Stimulated activated CD4-positive, alpha-beta T cell treated with anti-CD3 and anti-CD28 coated beads, Interleukin-1b, Interleukin-23, amount 100 ng/mL, for 4 hours (primary cell): ENCODE data around the gene HCN1.

Experiments
- DNase-seq, 2 donors: peaks; one replicate each; pipeline ENCODE4 v3.0.0-alpha.2; 2020; ENCODE audit warnings: low read depth in 2 of 2

The HCN1 gene

DNA sequence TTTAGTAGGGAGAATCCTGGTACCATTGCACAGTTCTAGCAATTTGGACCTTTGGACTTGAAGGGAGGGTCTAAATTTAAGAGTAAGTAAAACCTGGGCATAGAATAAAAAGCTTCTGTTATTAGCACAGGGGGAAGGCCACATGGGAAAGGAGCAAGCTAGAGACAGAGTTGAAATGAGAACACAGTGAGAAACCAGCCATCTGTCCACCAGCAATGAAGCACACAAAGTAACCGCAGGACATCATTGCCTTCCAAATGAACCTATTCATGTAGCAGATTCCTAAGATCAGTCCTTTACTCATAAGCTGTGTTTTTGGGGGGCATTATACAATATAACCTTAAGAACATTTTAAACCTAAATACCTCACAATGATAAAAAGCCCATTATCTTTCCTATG lies 407.4 kb downstream of the HCN1 start:
- DNase-seq, result no peak

DNA sequence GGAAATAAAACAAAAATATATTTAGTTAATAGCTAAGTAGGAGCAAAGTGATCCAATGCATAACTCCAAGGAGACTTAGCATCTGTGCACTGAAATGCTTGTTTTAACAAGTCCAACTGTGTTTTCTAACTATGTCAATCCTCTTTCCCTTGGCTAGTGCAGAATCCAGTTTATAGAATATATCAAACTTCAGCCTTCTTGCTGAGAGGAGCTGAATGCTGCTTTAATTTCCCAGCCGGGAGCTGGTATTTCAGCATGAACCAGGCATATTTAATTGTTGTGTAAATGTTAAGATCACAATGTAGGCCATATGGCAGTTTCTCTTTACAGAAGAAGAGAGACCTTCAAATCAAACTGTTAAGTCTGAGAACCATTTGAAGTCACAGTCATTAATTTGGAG lies 411.7 kb downstream of the HCN1 start:
- no peak for DNase-seq

DNA sequence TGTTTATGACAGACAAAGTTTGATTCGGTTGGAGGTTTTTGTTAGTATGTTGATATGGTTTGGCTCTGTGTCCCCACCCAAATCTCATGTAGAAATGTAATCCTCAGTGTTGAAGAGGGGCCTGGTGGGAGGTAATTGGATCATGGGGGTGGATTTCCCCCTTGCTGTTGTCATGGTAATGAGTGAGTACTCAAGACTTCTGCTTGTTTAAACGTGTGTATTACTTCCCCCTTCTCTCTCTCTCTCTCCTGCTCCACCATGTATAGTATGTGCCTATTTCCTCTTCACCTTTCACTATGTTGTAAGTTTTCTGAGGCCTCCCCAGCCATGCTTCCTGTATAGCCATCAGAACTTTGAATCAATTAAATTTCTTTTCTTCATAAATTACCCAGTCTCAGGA lies 415.1 kb downstream of the HCN1 start:
- DNase-seq, result no peak

DNA sequence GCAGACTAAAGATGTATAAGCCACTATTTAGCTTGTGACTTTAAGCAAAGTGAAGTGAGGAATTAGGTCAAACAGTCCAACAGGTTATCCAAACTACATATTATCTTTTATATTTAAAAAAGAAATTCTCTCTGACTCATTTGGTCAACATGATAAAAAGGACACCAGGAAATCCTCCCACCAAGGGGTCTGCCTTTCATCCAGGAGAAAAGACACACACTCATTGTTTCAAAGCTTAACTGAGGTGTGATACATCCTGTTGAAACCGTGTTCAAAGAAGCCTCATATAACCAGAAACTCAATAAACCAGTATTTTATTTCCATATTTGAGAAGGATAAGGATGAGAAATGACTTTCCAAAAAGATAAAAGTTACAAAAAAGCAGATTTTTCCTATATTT lies 417.1 kb downstream of the HCN1 start:
- DNase-seq, result no peak

DNA sequence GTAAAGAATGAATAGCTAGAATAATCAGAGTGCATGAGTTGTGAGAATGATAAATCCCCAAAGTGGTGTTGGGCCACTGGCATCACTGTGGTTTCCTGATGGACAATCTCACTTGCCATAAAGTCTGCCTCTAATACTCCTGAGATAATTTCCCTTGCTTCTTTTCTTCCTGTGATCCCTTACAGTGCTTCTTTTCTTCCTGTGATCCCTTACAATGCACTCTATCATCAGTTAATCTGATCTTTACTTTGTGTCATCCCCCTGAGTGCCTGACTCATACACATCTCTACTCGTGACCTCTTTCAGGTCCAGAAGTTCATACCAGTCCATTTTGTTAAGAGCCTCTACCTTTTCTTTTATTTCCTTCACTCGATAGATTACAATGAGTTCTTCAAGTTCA lies 418.3 kb downstream of the HCN1 start:
- no peak for DNase-seq

DNA sequence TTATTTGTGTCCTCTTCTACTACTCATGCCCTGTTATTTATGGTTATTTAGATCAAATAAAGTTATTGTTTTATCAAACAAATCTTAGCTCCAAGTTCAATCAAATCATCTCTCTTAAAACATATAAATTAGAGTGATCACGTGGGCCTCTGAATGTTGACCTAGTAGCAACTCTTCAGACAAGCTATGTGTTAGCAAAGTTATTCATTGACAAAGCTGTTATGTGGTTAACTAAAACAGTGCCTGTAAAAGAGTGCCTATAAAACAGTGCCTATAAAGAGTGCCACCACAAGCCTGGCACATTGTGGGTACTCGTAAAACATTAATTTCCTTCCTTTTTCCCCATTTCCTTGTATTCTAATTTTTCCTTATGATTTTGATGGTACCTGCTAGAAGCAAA lies 421.9 kb downstream of the HCN1 start:
- DNase-seq, result no peak

DNA sequence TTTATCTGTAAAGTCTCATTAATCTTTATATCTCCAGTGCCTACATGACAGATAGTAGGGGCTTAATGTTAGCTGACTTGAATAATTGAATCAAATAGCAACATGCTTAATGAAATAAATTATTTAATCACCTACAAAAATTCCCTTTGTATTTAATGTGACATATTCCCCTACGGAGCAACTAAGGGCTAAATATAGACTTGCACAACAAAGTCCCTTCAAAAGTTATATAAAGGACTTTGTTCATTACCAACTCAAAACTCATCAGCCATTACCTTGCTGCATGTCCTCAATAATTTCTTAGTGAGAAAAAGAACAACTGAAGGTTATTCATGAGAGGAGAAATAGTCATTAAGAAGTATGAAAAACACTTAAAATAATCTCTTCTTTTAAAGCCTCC lies 424.6 kb downstream of the HCN1 start:
- no peak for DNase-seq

- DNase-seq, result no peak
Measured at GRCh38 chr5:45264447-45264846, 431.7 kb downstream of the HCN1 start.

- no peak for DNase-seq
Measured at GRCh38 chr5:45262061-45262590, 434.1 kb downstream of the HCN1 start.

GRCh38 chr5:45261125-45261524 lies 435.1 kb downstream of the HCN1 start:
- DNase-seq, result no peak

GRCh38 chr5:45260292-45260691 lies 435.9 kb downstream of the HCN1 start:
- no peak for DNase-seq

DNA sequence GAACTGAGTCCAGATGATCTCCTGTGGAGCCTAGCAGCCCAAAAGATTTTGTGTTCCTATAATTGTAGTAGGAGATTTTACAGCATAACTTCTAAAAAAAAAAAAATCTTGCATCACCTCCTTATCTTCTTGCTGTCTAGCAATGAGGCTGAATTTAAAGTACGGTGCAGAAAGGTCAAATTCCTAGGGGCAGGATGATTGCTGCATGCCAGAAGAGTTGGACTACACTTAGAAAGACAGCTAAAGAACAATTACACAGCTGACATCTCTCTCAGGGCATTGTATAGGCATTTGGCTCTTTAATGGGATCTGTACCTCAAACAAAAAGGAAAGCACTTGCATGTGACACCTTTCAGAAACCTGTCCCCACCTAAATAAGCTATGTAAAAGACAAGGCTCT lies 443.2 kb downstream of the HCN1 start:
- no peak for DNase-seq

- no peak for DNase-seq
Measured at GRCh38 chr5:45252541-45252940, 443.6 kb downstream of the HCN1 start.

- DNase-seq, result no peak
Measured at GRCh38 chr5:45225571-45226031, 470.6 kb downstream of the HCN1 start.

GRCh38 chr5:45205403-45205961 lies 490.7 kb downstream of the HCN1 start:
- DNase-seq, result no peak
